GM12878 (cell line): ENCODE data around the gene HIVEP3. TPM values are rescaled to one million over a fixed set of nuclear protein-coding genes. Genes with fewer than 3 reads are reported as not detected.

Source experiments
- ATAC-seq: fragments of 200-7000 bp; cut with Tn5 transposase; 3 replicates; pipeline ENCODE4 v1.9.1; 2020; ENCODE audit warnings: mild to moderate bottlenecking, moderate library complexity
- BruUV-seq: library from RNA; stranded (reverse); fragments of 400-500 nt; replicated peaks from 2 replicates; lab custom pipeline; 2021; lab: Mats Ljungman, UMichigan
- CTCF ChIA-PET: fragments of 300-600 bp; sonication (Branson Sonifier 250); formaldehyde crosslinking; extraction: SDS; loops from one replicate; lab custom pipeline; 2021; ENCODE audit warnings: inconsistent platforms; lab: Yijun Ruan, JAX
- POLR2A ChIA-PET: fragments of 350-600 bp; formaldehyde crosslinking; extraction: SDS; loops from one replicate; lab custom pipeline; 2021; ENCODE audit warnings: inconsistent platforms; lab: Charles Lee
- RAD21 ChIA-PET: fragments of 300-600 bp; sonication (Branson Sonifier 250); formaldehyde crosslinking; loops from one replicate; lab custom pipeline; 2023; ENCODE audit warnings: antibody characterized with exemption; ENCODE audit not compliant: unreplicated experiment; lab: Charles Lee
- SMC1A ChIA-PET: fragments of 300-600 bp; sonication (Branson Sonifier 250); formaldehyde crosslinking; loops from one replicate; lab custom pipeline; 2023; ENCODE audit not compliant: unreplicated experiment, uncharacterized antibody; lab: Charles Lee
- DNase-seq: peaks from one replicate; pipeline ENCODE4 v3.0.0-alpha.2; 2011; ENCODE audit warnings: low read depth, low spot score
- FAIRE-seq: peaks from 3 replicates; lab custom pipeline; 2011; peaks lifted over from hg19 to GRCh38; lab: Jason Lieb, UNC
- H2AFZ ChIP-seq: 2 replicates; pipeline ENCODE4 v1.6.0; 2011; ENCODE audit warnings: low read depth, low read length, control low read depth; ENCODE audit not compliant: control insufficient read depth
- H3K27ac ChIP-seq: 2 replicates; pipeline ENCODE4 v1.5.1; 2011; ENCODE audit warnings: control low read depth; ENCODE audit not compliant: control insufficient read depth, insufficient read depth
- H3K27me3 ChIP-seq, 2 experiments: replicated peaks in 1 of 2; 2 replicates each; pipeline versions ENCODE4 v1.6.0 to v1.6.1; 2011; ENCODE audit warnings: low read length in 1 of 2; ENCODE audit not compliant: control insufficient read depth in 2 of 2, insufficient read depth in 2 of 2
- H3K36me3 ChIP-seq, 2 experiments: 2 replicates each; pipeline ENCODE4 v1.5.1; 2011; ENCODE audit warnings: low read length in 1 of 2; ENCODE audit not compliant: control insufficient read depth in 2 of 2, insufficient read depth in 2 of 2
- H3K4me1 ChIP-seq: 2 replicates; pipeline ENCODE4 v1.6.1; 2011; ENCODE audit warnings: mild to moderate bottlenecking, low read length, moderate library complexity, mixed read lengths; ENCODE audit not compliant: control insufficient read depth, insufficient read depth
- H3K4me2 ChIP-seq: 2 replicates; pipeline ENCODE4 v1.6.0; 2011; ENCODE audit warnings: control low read depth; ENCODE audit not compliant: control insufficient read depth, insufficient read depth
- H3K4me3 ChIP-seq: fragments of 200-600 bp; sonication (generic); 2 replicates; pipeline ENCODE4 v1.5.1; 2016
- H3K79me2 ChIP-seq: 2 replicates; pipeline ENCODE4 v1.6.0; 2011; ENCODE audit warnings: low read length; ENCODE audit not compliant: control insufficient read depth, insufficient read depth
- H3K9ac ChIP-seq: 2 replicates; pipeline ENCODE4 v1.8.0; 2011; ENCODE audit warnings: low read length, control low read depth, mixed read lengths; ENCODE audit not compliant: control insufficient read depth, insufficient read depth
- H3K9me3 ChIP-seq: replicated peaks from 3 replicates; pipeline ENCODE4 v1.5.1; 2011; ENCODE audit warnings: mild to moderate bottlenecking, low read length; ENCODE audit not compliant: control insufficient read depth, insufficient read depth
- H4K20me1 ChIP-seq: 2 replicates; pipeline ENCODE4 v1.6.0; 2011; ENCODE audit not compliant: control insufficient read depth, insufficient read depth
- EZH2 ChIP-seq: IDR thresholded peaks from 2 replicates; pipeline ENCODE4 v1.6.1; 2012; ENCODE audit warnings: low read depth, mild to moderate bottlenecking, control low read depth, inconsistent platforms, low read length, borderline replicate concordance; ENCODE audit not compliant: control insufficient read depth
- RBBP5 ChIP-seq: fragments of 200-600 bp; sonication (generic); conservative IDR thresholded peaks from 2 replicates; pipeline ENCODE4 v1.6.1; 2016
- TAF1 ChIP-seq: IDR thresholded peaks from 2 replicates; pipeline ENCODE4 v1.6.1; 2011; ENCODE audit warnings: mild to moderate bottlenecking, low read depth, low read length, borderline replicate concordance
- ZBED1 ChIP-seq: IDR thresholded peaks from 2 replicates; pipeline ENCODE4 v1.6.1; 2016; ENCODE audit warnings: borderline replicate concordance
- ZZZ3 ChIP-seq: IDR thresholded peaks from 2 replicates; pipeline ENCODE4 v1.6.1; 2011; ENCODE audit warnings: low read depth; ENCODE audit not compliant: control insufficient read depth, insufficient read length
- WGBS: methylation state at CpG from one replicate; pipeline ENCODE4 v1.1.6; 2016; ENCODE audit warnings: low lambda C conversion rate; ENCODE audit not compliant: insufficient replicate concordance, insufficient coverage; ENCODE audit errors: missing lambda C conversion rate; 5-methylcytosine and 5-hydroxymethylcytosine counted together
- in situ Hi-C: fragments of 300-500 bp; cut with MboI; formaldehyde crosslinking; loops from 9 replicates; pipeline ENCODE4 v1.14.3; 2018; ENCODE audit warnings: mixed read lengths
- intact Hi-C: fragments of 100-400 bp; cut with micrococcal nuclease; formaldehyde crosslinking; loops from one replicate; pipeline ENCODE4 v1.14.2; 2022; ENCODE audit not compliant: unreplicated experiment
- polyA plus RNA-seq, 11 experiments: library from polyadenylated mRNA; depleted of rRNA in 4 of 11; unstranded in 6 of 11; stranded (reverse) in 5 of 11; fragments of >200 nt; fragmentation: Nextera tagmentation in 4 of 11; fragmentation: Illumina TruSeq in 1 of 11; extraction: Ambion mirVana in 4 of 11; extraction: Trizol in 1 of 11; gene quantifications; 1 replicate in 1 of 11; 2 replicates in 10 of 11; pipeline versions ENCODE4 v1.2.1 to v1.2.3, GENCODE V29; 2011 to 2016; ENCODE audit warnings: inconsistent platforms in 2 of 11, missing spikeins in 2 of 11, low read depth in 1 of 11
- total RNA-seq, 4 experiments: library from RNA; depleted of rRNA in 3 of 4; stranded (reverse); fragments of >200 nt in 3 of 4; fragmentation: Illumina TruSeq in 1 of 4; extraction: Trizol in 1 of 4; gene quantifications; 2 replicates each; pipeline versions ENCODE4 v1.2.1 to v1.2.3, GENCODE V29; 2013 to 2021
- TF ChIP-seq, protein P1 (sequence below): IDR thresholded peaks from 2 replicates; pipeline ENCODE4 v1.6.1; 2012; ENCODE audit warnings: mild to moderate bottlenecking, low read depth, low read length
- TF ChIP-seq, protein P2 (sequence below): fragments of 450-650 bp; IDR thresholded peaks from 2 replicates; pipeline ENCODE4 v1.6.1; 2017; ENCODE audit warnings: mild to moderate bottlenecking, moderate library complexity

The HIVEP3 gene
- total and polyA plus RNA-seq, 10 of the 15 experiments (the other 5 are each of a cell fraction or from before 2014, with no cell fraction given), result 1.8 to 13.6 (median 3.8) TPM

DNA sequence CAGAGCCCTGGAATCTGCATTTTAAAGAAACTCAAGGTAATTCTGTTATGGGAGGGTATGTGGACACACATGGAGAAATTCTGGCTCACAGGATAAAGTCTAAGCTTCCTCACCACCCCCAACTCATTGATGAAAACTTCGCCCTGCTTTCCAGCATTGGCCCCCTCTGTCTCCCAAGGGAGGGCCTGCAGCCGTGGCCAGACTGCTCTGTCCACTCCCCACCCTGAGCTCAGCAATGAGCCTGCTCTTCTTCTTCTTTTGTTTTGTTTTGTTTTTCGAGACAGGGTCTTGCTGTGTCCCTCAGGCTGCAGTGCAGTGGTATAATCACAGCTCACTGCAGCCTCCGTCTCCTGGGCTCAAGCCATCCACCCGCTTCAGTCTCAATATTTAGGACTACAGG is 297.5 kb downstream of the HIVEP3 start:
- 80% methylated on average over 5 of the region's 5 CpGs for WGBS
- no peaks in the 10 kb centered on the region for H3K9me3 ChIP-seq
- H3K36me3 ChIP-seq, result no peaks in the 10 kb centered on the region; a peak in 2 of 4 replicates
- BruUV-seq, result no TSS peak
- no peak overlapping the region for H3K4me2 ChIP-seq
- ATAC-seq (no peak), FAIRE-seq (no peak), DNase-seq (no peak)
- no peaks in the 10 kb centered on the region; the same call in 1 of the 2 replicates for H3K79me2 ChIP-seq
- H2AFZ ChIP-seq, result no peak overlapping the region
- RAD21 ChIA-PET, result interaction anchor here (1.2 to 3.9 kb wide), 2 partner anchors 78 to 107 kb away, joined by 3 to 29 read pairs; no protein-coding TSS in a partner anchor
- CTCF ChIA-PET, result interaction anchor here (8.9 kb wide), 1 partner anchor 35 kb away, joined by 63 read pairs; no protein-coding TSS in a partner anchor
- in situ Hi-C loops (no loop called here), intact Hi-C loops (no loop called here)
- no peak overlapping the region for H3K9ac ChIP-seq
- no peak overlapping the region for H3K27ac ChIP-seq
- H4K20me1 ChIP-seq, result no peaks in the 10 kb centered on the region
- SMC1A ChIA-PET, result interaction anchor here (0.7 to 8.7 kb wide), 9 partner anchors 9 to 190 kb away, joined by 3 to 95 read pairs (median 3); no protein-coding TSS in a partner anchor
- H3K4me3 ChIP-seq, result no peak overlapping the region
- peaks cover 28% of the 10 kb centered on the region for H3K4me1 ChIP-seq
- TF ChIP-seq, protein P1, sequence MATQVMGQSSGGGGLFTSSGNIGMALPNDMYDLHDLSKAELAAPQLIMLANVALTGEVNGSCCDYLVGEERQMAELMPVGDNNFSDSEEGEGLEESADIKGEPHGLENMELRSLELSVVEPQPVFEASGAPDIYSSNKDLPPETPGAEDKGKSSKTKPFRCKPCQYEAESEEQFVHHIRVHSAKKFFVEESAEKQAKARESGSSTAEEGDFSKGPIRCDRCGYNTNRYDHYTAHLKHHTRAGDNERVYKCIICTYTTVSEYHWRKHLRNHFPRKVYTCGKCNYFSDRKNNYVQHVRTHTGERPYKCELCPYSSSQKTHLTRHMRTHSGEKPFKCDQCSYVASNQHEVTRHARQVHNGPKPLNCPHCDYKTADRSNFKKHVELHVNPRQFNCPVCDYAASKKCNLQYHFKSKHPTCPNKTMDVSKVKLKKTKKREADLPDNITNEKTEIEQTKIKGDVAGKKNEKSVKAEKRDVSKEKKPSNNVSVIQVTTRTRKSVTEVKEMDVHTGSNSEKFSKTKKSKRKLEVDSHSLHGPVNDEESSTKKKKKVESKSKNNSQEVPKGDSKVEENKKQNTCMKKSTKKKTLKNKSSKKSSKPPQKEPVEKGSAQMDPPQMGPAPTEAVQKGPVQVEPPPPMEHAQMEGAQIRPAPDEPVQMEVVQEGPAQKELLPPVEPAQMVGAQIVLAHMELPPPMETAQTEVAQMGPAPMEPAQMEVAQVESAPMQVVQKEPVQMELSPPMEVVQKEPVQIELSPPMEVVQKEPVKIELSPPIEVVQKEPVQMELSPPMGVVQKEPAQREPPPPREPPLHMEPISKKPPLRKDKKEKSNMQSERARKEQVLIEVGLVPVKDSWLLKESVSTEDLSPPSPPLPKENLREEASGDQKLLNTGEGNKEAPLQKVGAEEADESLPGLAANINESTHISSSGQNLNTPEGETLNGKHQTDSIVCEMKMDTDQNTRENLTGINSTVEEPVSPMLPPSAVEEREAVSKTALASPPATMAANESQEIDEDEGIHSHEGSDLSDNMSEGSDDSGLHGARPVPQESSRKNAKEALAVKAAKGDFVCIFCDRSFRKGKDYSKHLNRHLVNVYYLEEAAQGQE, result no peak
- TF ChIP-seq RBBP5 (no peak), TAF1 (no peak), ZZZ3 (no peak), EZH2 (no peak), ZBED1 (no peak)
- TF ChIP-seq, protein P2, sequence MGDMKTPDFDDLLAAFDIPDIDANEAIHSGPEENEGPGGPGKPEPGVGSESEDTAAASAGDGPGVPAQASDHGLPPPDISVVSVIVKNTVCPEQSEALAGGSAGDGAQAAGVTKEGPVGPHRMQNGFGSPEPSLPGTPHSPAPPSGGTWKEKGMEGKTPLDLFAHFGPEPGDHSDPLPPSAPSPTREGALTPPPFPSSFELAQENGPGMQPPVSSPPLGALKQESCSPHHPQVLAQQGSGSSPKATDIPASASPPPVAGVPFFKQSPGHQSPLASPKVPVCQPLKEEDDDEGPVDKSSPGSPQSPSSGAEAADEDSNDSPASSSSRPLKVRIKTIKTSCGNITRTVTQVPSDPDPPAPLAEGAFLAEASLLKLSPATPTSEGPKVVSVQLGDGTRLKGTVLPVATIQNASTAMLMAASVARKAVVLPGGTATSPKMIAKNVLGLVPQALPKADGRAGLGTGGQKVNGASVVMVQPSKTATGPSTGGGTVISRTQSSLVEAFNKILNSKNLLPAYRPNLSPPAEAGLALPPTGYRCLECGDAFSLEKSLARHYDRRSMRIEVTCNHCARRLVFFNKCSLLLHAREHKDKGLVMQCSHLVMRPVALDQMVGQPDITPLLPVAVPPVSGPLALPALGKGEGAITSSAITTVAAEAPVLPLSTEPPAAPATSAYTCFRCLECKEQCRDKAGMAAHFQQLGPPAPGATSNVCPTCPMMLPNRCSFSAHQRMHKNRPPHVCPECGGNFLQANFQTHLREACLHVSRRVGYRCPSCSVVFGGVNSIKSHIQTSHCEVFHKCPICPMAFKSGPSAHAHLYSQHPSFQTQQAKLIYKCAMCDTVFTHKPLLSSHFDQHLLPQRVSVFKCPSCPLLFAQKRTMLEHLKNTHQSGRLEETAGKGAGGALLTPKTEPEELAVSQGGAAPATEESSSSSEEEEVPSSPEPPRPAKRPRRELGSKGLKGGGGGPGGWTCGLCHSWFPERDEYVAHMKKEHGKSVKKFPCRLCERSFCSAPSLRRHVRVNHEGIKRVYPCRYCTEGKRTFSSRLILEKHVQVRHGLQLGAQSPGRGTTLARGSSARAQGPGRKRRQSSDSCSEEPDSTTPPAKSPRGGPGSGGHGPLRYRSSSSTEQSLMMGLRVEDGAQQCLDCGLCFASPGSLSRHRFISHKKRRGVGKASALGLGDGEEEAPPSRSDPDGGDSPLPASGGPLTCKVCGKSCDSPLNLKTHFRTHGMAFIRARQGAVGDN, result no peak
- POLR2A ChIA-PET, result interaction anchor here (1.1 to 2.4 kb wide), 3 partner anchors 32 to 79 kb away, joined by 3 to 7 read pairs (median 3); no protein-coding TSS in a partner anchor
- no peaks in the 10 kb centered on the region for H3K27me3 ChIP-seq
